Fibroblast of skin of left biceps (primary cell): ENCODE results near the gene RAET1L.
"Not testable (repeated sequence)": the region's sequence is repeated elsewhere in the genome, so short reads cannot be mapped to it uniquely, and the experiment has no call there.

Experiments used
- DNase-seq, 2 experiments: peaks; one replicate each; pipeline ENCODE4 v3.0.0-alpha.2; 2013; ENCODE audit warnings: low read depth in 2 of 2

RAET1L gene

GRCh38 chr6:150044621-150045145 is 19.4 kb upstream of the RAET1L start:
- DNase-seq = no peak

- DNase-seq = no peak
Observed at GRCh38 chr6:150043501-150044412, 18.4 kb upstream of the RAET1L start.

- DNase-seq = no peak
Observed at GRCh38 chr6:150043096-150043495, 17.8 kb upstream of the RAET1L start.

- no peak for DNase-seq
Observed at GRCh38 chr6:150038202-150039062, 13.1 kb upstream of the RAET1L start.

GRCh38 chr6:150037526-150038201 is 12.3 kb upstream of the RAET1L start:
- no peak for DNase-seq

GRCh38 chr6:150036081-150036480 is 10.7 kb upstream of the RAET1L start:
- DNase-seq = no peak

GRCh38 chr6:150033207-150033771 is 8.0 kb upstream of the RAET1L start:
- DNase-seq = no peak

- no peak for DNase-seq
Observed at GRCh38 chr6:150032598-150032997, 7.3 kb upstream of the RAET1L start.

- no peak for DNase-seq
Observed at GRCh38 chr6:150030611-150031010, 5.3 kb upstream of the RAET1L start.

GRCh38 chr6:150029749-150030148 is 4.4 kb upstream of the RAET1L start:
- DNase-seq = no peak

GRCh38 chr6:150029276-150029675 is 3.9 kb upstream of the RAET1L start:
- no peak for DNase-seq

GRCh38 chr6:150028799-150029198 is 3.5 kb upstream of the RAET1L start:
- DNase-seq = no peak

- DNase-seq = no peak
Observed at GRCh38 chr6:150027806-150028565, 2.7 kb upstream of the RAET1L start.

GRCh38 chr6:150026976-150027805 is 1.9 kb upstream of the RAET1L start:
- DNase-seq = no peak

GRCh38 chr6:150024646-150025155 is 631 bp downstream of the RAET1L start:
- no peak for DNase-seq

- not testable (repeated sequence) for DNase-seq
Observed at GRCh38 chr6:150024021-150024420, 1.3 kb downstream of the RAET1L start.

- not testable (repeated sequence) for DNase-seq
Observed at GRCh38 chr6:150021870-150022269, 3.5 kb downstream of the RAET1L start.

- no peak for DNase-seq
Observed at GRCh38 chr6:150018846-150019580, 6.3 kb downstream of the RAET1L start.

- DNase-seq = not testable (repeated sequence)
Observed at GRCh38 chr6:150017186-150017521, 8.2 kb downstream of the RAET1L start.
